B cell (primary cell): Measurements from ENCODE around the gene GFOD1. TPM values are rescaled to one million over a fixed set of nuclear protein-coding genes. Genes with fewer than 3 reads are reported as not detected.
"Not testable (repeated sequence)": the region's sequence is repeated elsewhere in the genome, so short reads cannot be mapped to it uniquely, and the experiment has no call there.

Source experiments
- ATAC-seq: fragments of 200-7000 bp; cut with Tn5 transposase; one replicate; pipeline ENCODE4 v1.10.0; 2021; ENCODE audit warnings: low read depth, mild to moderate bottlenecking, moderate number of reproducible peaks, moderate library complexity
- CTCF ChIA-PET: fragments of 350-600 bp; sonication (Branson Sonifier 250); formaldehyde crosslinking; loops from one replicate; lab custom pipeline; 2021; ENCODE audit warnings: antibody characterized with exemption, inconsistent platforms; lab: Charles Lee
- POLR2A ChIA-PET: fragments of 350-600 bp; sonication (Branson Sonifier 250); formaldehyde crosslinking; loops from one replicate; lab custom pipeline; 2021; ENCODE audit warnings: antibody characterized with exemption; lab: Charles Lee
- DNase-seq: peaks from one replicate; pipeline ENCODE4 v3.0.0; 2013
- H2AFZ ChIP-seq: 2 replicates; pipeline ENCODE4 v1.6.1; 2012; ENCODE audit warnings: mild to moderate bottlenecking, low read depth, low read length; ENCODE audit not compliant: insufficient read depth, poor library complexity, severe bottlenecking
- H3K27ac ChIP-seq, 2 donors: 1 replicate in 1 of 2; 2 replicates in 1 of 2; pipeline ENCODE4 v1.5.1; 2012 to 2013; ENCODE audit warnings: low read length in 2 of 2, mild to moderate bottlenecking in 2 of 2, moderate library complexity in 1 of 2
- H3K27me3 ChIP-seq, 4 experiments: fragments of 200-600 bp in 1 of 4; sonication (generic) in 1 of 4; replicated peaks in 1 of 4; 1 replicate in 2 of 4; 2 replicates in 2 of 4; pipeline versions ENCODE4 v1.6.1 to v1.7.0; 2013 to 2016; ENCODE audit warnings: low read length in 3 of 4, mild to moderate bottlenecking in 2 of 4, mixed read lengths in 1 of 4, moderate library complexity in 1 of 4; ENCODE audit not compliant: insufficient read depth in 4 of 4, control insufficient read depth in 3 of 4; ENCODE audit errors: control extremely low read depth in 1 of 4
- H3K36me3 ChIP-seq, 2 experiments: replicated peaks in 1 of 2; 1 replicate in 1 of 2; 2 replicates in 1 of 2; pipeline versions ENCODE4 v1.6.1 to v1.7.1; 2013; ENCODE audit warnings: low read length in 1 of 2; ENCODE audit not compliant: insufficient read depth in 2 of 2, control insufficient read depth in 1 of 2; ENCODE audit errors: control extremely low read depth in 1 of 2, extremely low read depth in 1 of 2
- H3K4me1 ChIP-seq, 2 donors: fragments of 200-600 bp in 1 of 2; sonication (generic) in 1 of 2; 1 replicate in 1 of 2; 2 replicates in 1 of 2; pipeline versions ENCODE4 v1.5.1 to v1.6.1; 2013 to 2017; ENCODE audit warnings: low read length in 2 of 2; ENCODE audit not compliant: control insufficient read depth in 2 of 2, insufficient read depth in 2 of 2
- H3K4me2 ChIP-seq: replicated peaks from 2 replicates; pipeline ENCODE3; 2012; ENCODE audit warnings: mild to moderate bottlenecking, low read depth, low read length; ENCODE audit not compliant: poor library complexity, severe bottlenecking
- H3K4me3 ChIP-seq, 5 experiments: fragments of 200-600 bp in 1 of 5; sonication (generic) in 1 of 5; 1 replicate in 3 of 5; 2 replicates in 2 of 5; pipeline versions ENCODE4 v1.5.1 to v1.7.0; 2011 to 2016; ENCODE audit warnings: low read length in 4 of 5, mild to moderate bottlenecking in 4 of 5, low read depth in 2 of 5, control low read depth in 1 of 5, moderate library complexity in 1 of 5; ENCODE audit not compliant: insufficient read depth in 1 of 5; ENCODE audit errors: control extremely low read depth in 1 of 5, extremely low read depth in 1 of 5
- H3K79me2 ChIP-seq: fragments of 200-600 bp; sonication (generic); one replicate; pipeline ENCODE4 v1.6.0; 2016; ENCODE audit warnings: low read length; ENCODE audit not compliant: control insufficient read depth, insufficient read depth
- H3K9ac ChIP-seq: fragments of 200-600 bp; sonication (generic); 2 replicates; pipeline ENCODE4 v1.6.1; 2017; ENCODE audit warnings: mild to moderate bottlenecking, low read length, moderate library complexity
- H3K9me3 ChIP-seq, 3 donors: one replicate each; pipeline versions ENCODE4 v1.6.1 to v1.7.1; 2013; ENCODE audit warnings: low read length in 2 of 3; ENCODE audit not compliant: control insufficient read depth in 2 of 3, insufficient read depth in 1 of 3; ENCODE audit errors: control extremely low read depth in 1 of 3
- H4K20me1 ChIP-seq: 2 replicates; pipeline ENCODE4 v1.6.0; 2012; ENCODE audit warnings: mild to moderate bottlenecking, low read length; ENCODE audit not compliant: insufficient read depth, control insufficient read depth, poor library complexity, severe bottlenecking
- H3K27ac Mint-ChIP-seq: one replicate; pipeline ENCODE4 v1.8.0; 2021; ENCODE audit warnings: mixed read lengths
- H3K27me3 Mint-ChIP-seq: one replicate; pipeline ENCODE4 v1.8.0; 2021; ENCODE audit warnings: mixed read lengths
- H3K4me1 Mint-ChIP-seq: one replicate; pipeline ENCODE4 v1.8.0; 2021; ENCODE audit warnings: mixed read lengths
- H3K4me3 Mint-ChIP-seq: one replicate; pipeline ENCODE4 v1.8.0; 2021; ENCODE audit warnings: mixed read lengths
- H3K9me3 Mint-ChIP-seq: one replicate; pipeline ENCODE4 v1.8.0; 2022; ENCODE audit warnings: mixed read lengths; ENCODE audit not compliant: insufficient read depth
- CTCF ChIP-seq: fragments of 200-600 bp; IDR thresholded peaks from one replicate; pipeline ENCODE4 v1.8.0; 2022; ENCODE audit warnings: antibody characterized with exemption, mild to moderate bottlenecking
- EZH2 ChIP-seq: IDR thresholded peaks from 2 replicates; pipeline ENCODE4 v1.6.1; 2012; ENCODE audit warnings: borderline replicate concordance, low read depth, mild to moderate bottlenecking, moderate library complexity, low read length; ENCODE audit not compliant: insufficient read depth, poor library complexity, severe bottlenecking
- WGBS: methylation state at CpG from one replicate; pipeline ENCODE4 v1.1.5; 2013; ENCODE audit warnings: missing lambda C conversion rate; ENCODE audit not compliant: insufficient coverage; 5-methylcytosine and 5-hydroxymethylcytosine counted together
- intact Hi-C: fragments of 100-400 bp; cut with micrococcal nuclease; formaldehyde crosslinking; loops from one replicate; pipeline ENCODE4 v1.10.0; 2022
- polyA plus RNA-seq: library from polyadenylated mRNA; depleted of rRNA; stranded (reverse); fragments of >200 nt; gene quantifications from 2 replicates; pipeline ENCODE4 v1.2.3, GENCODE V29; 2012
- total RNA-seq, 2 donors: library from RNA; stranded (reverse); fragments of 120-200 nt in 1 of 2; gene quantifications; 1 replicate in 1 of 2; 2 replicates in 1 of 2; pipeline versions ENCODE4 v1.2.3 to v1.2.4, GENCODE V29; 2013 to 2022

The GFOD1 gene
- total and polyA plus RNA-seq, 2 donors (not counting 1 experiment from before 2014, with no cell fraction given): 8.3 to 42.4 TPM

- H4K20me1 ChIP-seq, H3K9ac ChIP-seq, H2AFZ ChIP-seq, H3K27ac ChIP-seq, H3K4me2 ChIP-seq, H3K4me1 ChIP-seq, H3K4me3 Mint-ChIP-seq, H3K9me3 ChIP-seq, H3K4me1 Mint-ChIP-seq, H3K27me3 ChIP-seq, H3K9me3 Mint-ChIP-seq, H3K36me3 ChIP-seq, intact Hi-C loops, DNase-seq, H3K79me2 ChIP-seq, ATAC-seq, H3K27me3 Mint-ChIP-seq, H3K4me3 ChIP-seq, H3K27ac Mint-ChIP-seq: not testable (repeated sequence)
- 80% methylated on average over 1 of the region's 1 CpG for WGBS
- ChIA-PET POLR2A (interaction anchor here (1.2 kb wide), 1 partner anchor 14 kb away, joined by 5 read pairs; no protein-coding TSS in a partner anchor), CTCF (interaction anchor here (1.1 to 1.2 kb wide), 2 partner anchors 28 to 173 kb away, joined by 3 read pairs; no protein-coding TSS in a partner anchor)
Measured at GRCh38 chr6:13510433-13510832, 23.0 kb upstream of the GFOD1 start.

GRCh38 chr6:13508711-13509705 is 21.6 kb upstream of the GFOD1 start:
- 95% methylated on average over 4 of the region's 13 CpGs for WGBS
- Mint-ChIP-seq H3K4me3 (no peak overlapping the region), H3K27me3 (no peaks in the 10 kb centered on the region), H3K4me1 (no peaks in the 10 kb centered on the region), H3K9me3 (no peaks in the 10 kb centered on the region), H3K27ac (no peak overlapping the region)
- Histone ChIP-seq H3K27ac (no peak overlapping the region), H3K4me1 (no peaks in the 10 kb centered on the region), H3K79me2 (no peaks in the 10 kb centered on the region), H2AFZ (no peak overlapping the region), H3K27me3 (no peaks in the 10 kb centered on the region), H3K36me3 (no peaks in the 10 kb centered on the region), H3K9ac (no peak overlapping the region), H4K20me1 (no peaks in the 10 kb centered on the region), H3K9me3 (no peaks in the 10 kb centered on the region), H3K4me3 (no peak overlapping the region), H3K4me2 (no peak overlapping the region)
- ChIA-PET POLR2A (interaction anchor here (0.6 to 0.8 kb wide), 2 partner anchors 31 to 361 kb away, joined by 3 to 5 read pairs; no protein-coding TSS in a partner anchor), CTCF (interaction anchor here (0.8 to 1.6 kb wide), 4 partner anchors 16 to 83 kb away, joined by 3 read pairs; no protein-coding TSS in a partner anchor)
- DNase-seq: no peak
- no peak for TF ChIP-seq EZH2
- TF ChIP-seq CTCF: no peak
- intact Hi-C loops: no loop called here
- no peak for ATAC-seq
